H1 (cell line): Measurements from ENCODE around the gene MRPL20. TPM values are rescaled to one million over a fixed set of nuclear protein-coding genes. Genes with fewer than 3 reads are reported as not detected.

Experiments
- CTCF ChIA-PET: fragments of 300-600 bp; sonication (Branson Sonifier 250); formaldehyde crosslinking; loops from one replicate; lab custom pipeline; 2021; ENCODE audit not compliant: partially characterized antibody; lab: Charles Lee
- POLR2A ChIA-PET: fragments of 300-600 bp; sonication (Branson Sonifier 250); formaldehyde crosslinking; loops from one replicate; lab custom pipeline; 2021; ENCODE audit warnings: inconsistent platforms; ENCODE audit not compliant: partially characterized antibody; lab: Charles Lee
- DNase-seq, 2 experiments: peaks; one replicate each; pipeline versions ENCODE4 v3.0.0 to v3.0.0-alpha.2; 2010 to 2022; ENCODE audit warnings: low spot score in 2 of 2, low read depth in 1 of 2, mixed read lengths in 1 of 2
- FAIRE-seq: peaks from 2 replicates; lab custom pipeline; 2011; peaks lifted over from hg19 to GRCh38; lab: Jason Lieb, UNC
- H2AFZ ChIP-seq: 2 replicates; pipeline ENCODE4 v1.8.1; 2012; ENCODE audit warnings: low read length, inconsistent platforms
- H2AK5ac ChIP-seq: 2 replicates; pipeline ENCODE4 v1.6.1; 2013; ENCODE audit warnings: low read depth, low read length
- H2BK120ac ChIP-seq: replicated peaks from 2 replicates; pipeline ENCODE3; 2013; ENCODE audit warnings: low read depth, low read length, inconsistent platforms
- H2BK12ac ChIP-seq: 2 replicates; pipeline ENCODE4 v1.6.1; 2013; ENCODE audit warnings: low read depth, low read length
- H2BK15ac ChIP-seq: 2 replicates; pipeline ENCODE4 v1.6.1; 2013; ENCODE audit warnings: low read length
- H2BK20ac ChIP-seq: 2 replicates; pipeline ENCODE4 v1.6.1; 2013; ENCODE audit warnings: low read length
- H2BK5ac ChIP-seq: 2 replicates; pipeline ENCODE4 v1.6.1; 2013; ENCODE audit warnings: low read depth, low read length
- H3K14ac ChIP-seq: 2 replicates; pipeline ENCODE4 v1.6.1; 2013; ENCODE audit warnings: inconsistent platforms; ENCODE audit not compliant: insufficient read length
- H3K18ac ChIP-seq: 2 replicates; pipeline ENCODE4 v1.6.1; 2013; ENCODE audit warnings: low read length; ENCODE audit errors: extremely low read depth
- H3K23ac ChIP-seq: 2 replicates; pipeline ENCODE4 v1.6.1; 2013; ENCODE audit warnings: inconsistent platforms; ENCODE audit not compliant: insufficient read length
- H3K23me2 ChIP-seq: 2 replicates; pipeline ENCODE4 v1.6.1; 2013; ENCODE audit warnings: low read depth, low read length
- H3K27ac ChIP-seq: 2 replicates; pipeline ENCODE4 v1.6.1; 2011; ENCODE audit warnings: low read depth, low read length, inconsistent platforms
- H3K27me3 ChIP-seq, 4 experiments: replicated peaks in 1 of 4; 1 replicate in 1 of 4; 2 replicates in 3 of 4; pipeline versions ENCODE4 v1.6.1 to v1.8.1; 2011 to 2013; ENCODE audit warnings: low read length in 3 of 4, mild to moderate bottlenecking in 3 of 4, inconsistent platforms in 2 of 4, mixed read lengths in 2 of 4, moderate library complexity in 1 of 4; ENCODE audit not compliant: control insufficient read depth in 3 of 4, insufficient read depth in 3 of 4; ENCODE audit errors: extremely low read depth in 1 of 4
- H3K36me3 ChIP-seq, 4 experiments: 2 replicates each; pipeline versions ENCODE4 v1.6.1 to v1.8.1; 2011 to 2013; ENCODE audit warnings: mild to moderate bottlenecking in 4 of 4, low read length in 3 of 4, moderate library complexity in 2 of 4, control low read depth in 1 of 4, inconsistent platforms in 1 of 4; ENCODE audit not compliant: insufficient read depth in 4 of 4, control insufficient read depth in 2 of 4
- H3K4ac ChIP-seq: replicated peaks from 2 replicates; pipeline ENCODE3; 2013; ENCODE audit warnings: low read length, low read depth, mixed read lengths, inconsistent platforms; ENCODE audit not compliant: insufficient read length
- H3K4me1 ChIP-seq, 4 experiments: replicated peaks in 1 of 4; 1 replicate in 1 of 4; 2 replicates in 3 of 4; pipeline versions ENCODE4 v1.6.1 to v1.8.1; 2011 to 2013; ENCODE audit warnings: low read length in 3 of 4, inconsistent platforms in 2 of 4, mixed read lengths in 1 of 4; ENCODE audit not compliant: insufficient read depth in 4 of 4, control insufficient read depth in 3 of 4
- H3K4me2 ChIP-seq, 2 experiments: 2 replicates each; pipeline versions ENCODE4 v1.6.1 to v1.8.1; 2011 to 2013; ENCODE audit warnings: low read depth in 2 of 2, low read length in 2 of 2, control low read depth in 1 of 2, inconsistent platforms in 1 of 2, mild to moderate bottlenecking in 1 of 2; ENCODE audit not compliant: insufficient read depth in 1 of 2
- H3K4me3 ChIP-seq, 4 experiments: fragments of 200-600, 300-600 bp in 1 of 4; sonication (generic), shearing (Covaris generic), sonication (Bioruptor Twin) in 1 of 4; 2 replicates each; pipeline versions ENCODE4 v1.5.1 to v1.8.1; 2011 to 2016; ENCODE audit warnings: low read length in 4 of 4, low read depth in 3 of 4, control low read depth in 2 of 4, inconsistent platforms in 2 of 4, mild to moderate bottlenecking in 2 of 4, mixed read lengths in 1 of 4, moderate library complexity in 1 of 4; ENCODE audit not compliant: insufficient read depth in 2 of 4; ENCODE audit errors: extremely low read depth in 1 of 4
- H3K56ac ChIP-seq: replicated peaks from 2 replicates; pipeline ENCODE3; 2013; ENCODE audit warnings: low read depth, mild to moderate bottlenecking, mixed read lengths, low read length, inconsistent platforms; ENCODE audit not compliant: insufficient read length
- H3K79me1 ChIP-seq: 2 replicates; pipeline ENCODE4 v1.6.1; 2013; ENCODE audit warnings: low read depth, low read length, control low read depth
- H3K79me2 ChIP-seq, 2 experiments: 2 replicates each; pipeline versions ENCODE4 v1.6.1 to v1.8.1; 2012 to 2013; ENCODE audit warnings: low read length in 2 of 2, mild to moderate bottlenecking in 2 of 2, inconsistent platforms in 1 of 2; ENCODE audit not compliant: insufficient read depth in 2 of 2, control insufficient read depth in 1 of 2
- H3K9ac ChIP-seq, 4 experiments: replicated peaks in 1 of 4; 1 replicate in 1 of 4; 2 replicates in 3 of 4; pipeline versions ENCODE4 v1.6.1 to v1.8.1; 2011 to 2013; ENCODE audit warnings: low read depth in 3 of 4, low read length in 3 of 4, control low read depth in 2 of 4, mild to moderate bottlenecking in 2 of 4, moderate library complexity in 2 of 4, inconsistent platforms in 1 of 4; ENCODE audit errors: extremely low read depth in 1 of 4
- H3K9me3 ChIP-seq, 2 experiments: 2 replicates each; pipeline versions ENCODE4 v1.6.1 to v1.8.1; 2012 to 2013; ENCODE audit warnings: mild to moderate bottlenecking in 2 of 2, moderate library complexity in 2 of 2, control low read depth in 1 of 2, inconsistent platforms in 1 of 2, low read depth in 1 of 2, low read length in 1 of 2, mixed read lengths in 1 of 2; ENCODE audit not compliant: insufficient read depth in 2 of 2
- H4K20me1 ChIP-seq, 2 experiments: replicated peaks in 1 of 2; 2 replicates each; pipeline versions ENCODE3 to v1.8.1; 2011 to 2013; ENCODE audit warnings: inconsistent platforms in 2 of 2, low read length in 2 of 2, mild to moderate bottlenecking in 1 of 2; ENCODE audit not compliant: insufficient read depth in 2 of 2, control insufficient read depth in 1 of 2
- H4K5ac ChIP-seq: 2 replicates; pipeline ENCODE4 v1.6.1; 2013; ENCODE audit warnings: low read length, low read depth, mixed read lengths, inconsistent platforms; ENCODE audit not compliant: insufficient read length
- H4K8ac ChIP-seq: 2 replicates; pipeline ENCODE4 v1.8.0; 2013; ENCODE audit warnings: mild to moderate bottlenecking, moderate library complexity, low read length, inconsistent platforms; ENCODE audit not compliant: insufficient read depth; ENCODE audit errors: extremely low read depth
- H4K91ac ChIP-seq: replicated peaks from 2 replicates; pipeline ENCODE3; 2013; ENCODE audit warnings: low read length, mixed read lengths, inconsistent platforms; ENCODE audit not compliant: insufficient read length
- CTBP2 ChIP-seq: IDR thresholded peaks from 2 replicates; pipeline ENCODE4 v1.7.0; 2011; ENCODE audit warnings: borderline replicate concordance, mild to moderate bottlenecking, moderate library complexity, mixed read lengths, low read length; ENCODE audit not compliant: insufficient read depth, insufficient read length
- CTCF ChIP-seq, 3 experiments: IDR thresholded peaks; 1 replicate in 2 of 3; 2 replicates in 1 of 3; pipeline versions ENCODE4 v1.5.1 to v1.6.1; 2011; ENCODE audit warnings: low read length in 3 of 3, mild to moderate bottlenecking in 3 of 3, inconsistent platforms in 2 of 3, low read depth in 1 of 3, moderate library complexity in 1 of 3; ENCODE audit not compliant: insufficient read depth in 1 of 3; ENCODE audit errors: control extremely low read depth in 1 of 3
- FOSL1 ChIP-seq: IDR thresholded peaks from 2 replicates; pipeline ENCODE4 v1.6.1; 2011; ENCODE audit warnings: mild to moderate bottlenecking, low read depth, low read length, moderate library complexity; ENCODE audit not compliant: insufficient read depth
- KDM4A ChIP-seq: IDR thresholded peaks from one replicate; pipeline ENCODE4 v1.7.1; 2012; ENCODE audit warnings: low read depth, mild to moderate bottlenecking, moderate library complexity, low read length, inconsistent platforms; ENCODE audit not compliant: severe bottlenecking
- SP1 ChIP-seq: IDR thresholded peaks from 2 replicates; pipeline ENCODE4 v1.6.1; 2011; ENCODE audit warnings: low read depth, low read length
- SP4 ChIP-seq: IDR thresholded peaks from 2 replicates; pipeline ENCODE4 v1.6.1; 2012; ENCODE audit warnings: low read length, inconsistent platforms
- SUZ12 ChIP-seq: fragments of 200-600 bp; sonication (generic); IDR thresholded peaks from 2 replicates; pipeline ENCODE4 v1.6.1; 2012; ENCODE audit warnings: mild to moderate bottlenecking, inconsistent platforms, low read length, moderate library complexity, mixed read lengths
- TBP ChIP-seq: IDR thresholded peaks from 2 replicates; pipeline ENCODE4 v1.6.1; 2011; ENCODE audit warnings: low read depth, low read length, improper control_type of control experiment
- WGBS, 2 experiments: shearing (Covaris generic) in 1 of 2; methylation state at CpG; one replicate each; pipeline versions ENCODE4 v1.1.6 to v1.1.7; 2013 to 2015; ENCODE audit warnings: low lambda C conversion rate in 2 of 2, mixed read lengths in 2 of 2, inconsistent platforms in 1 of 2, low coverage in 1 of 2, missing lambda C conversion rate in 1 of 2; ENCODE audit not compliant: insufficient replicate concordance in 2 of 2, insufficient coverage in 1 of 2, insufficient read length in 1 of 2; ENCODE audit errors: extremely low coverage in 1 of 2, missing lambda C conversion rate in 1 of 2; 5-methylcytosine and 5-hydroxymethylcytosine counted together
- polyA plus RNA-seq, 7 experiments: library from polyadenylated mRNA; depleted of rRNA in 3 of 7; stranded (reverse) in 5 of 7; unstranded in 2 of 7; fragments of >200 nt in 5 of 7; fragments of 200-250 nt in 2 of 7; gene quantifications; 1 replicate in 5 of 7; 2 replicates in 1 of 7; 4 replicates in 1 of 7; pipeline versions ENCODE4 v1.2.1 to v1.2.3, GENCODE V29; 2011 to 2013; ENCODE audit warnings: missing spikeins in 2 of 7, mixed read lengths in 2 of 7
- total RNA-seq: library from RNA; stranded (reverse); fragmentation: NEBNext Ultra II Directional; extraction: Animal tissue kit (Norgen Biotek cat#: 25700); gene quantifications from 2 replicates; pipeline ENCODE4 v1.2.1, GENCODE V29; 2021

MRPL20 gene
- total and polyA plus RNA-seq, 2 of the 8 experiments (the other 6 are each of a cell fraction or from before 2014, with no cell fraction given), result 126 to 151 TPM

GRCh38 chr1:1393428-1393827, 13.7 kb downstream of the MRPL20 start:
- DNase-seq (no peak), FAIRE-seq (no peak)
- Histone ChIP-seq H2AK5ac (no peak overlapping the region), H3K27ac (no peak overlapping the region), H3K4me3 (no peak overlapping the region), H3K36me3 (peaks cover 52 to 85% (median 71%) of the 10 kb centered on the region in 4 experiments), H2BK12ac (no peak overlapping the region), H3K9ac (no peak overlapping the region), H2BK20ac (no peak overlapping the region), H3K23me2 (peaks cover 5% of the 10 kb centered on the region), H3K79me1 (peaks cover 9% of the 10 kb centered on the region), H3K18ac (no peak overlapping the region), H3K79me2 (peaks cover 4 to 30% of the 10 kb centered on the region in 2 experiments; a peak in 3 of 4 replicates), H3K4me1 (peaks cover 0 to 7% (median 4%) of the 10 kb centered on the region in 4 experiments; a peak in 3 of 7 replicates), H2BK5ac (no peak overlapping the region), H4K91ac (no peak overlapping the region), H4K20me1 (peaks cover 6 to 14% of the 10 kb centered on the region in 2 experiments), H2BK120ac (no peak overlapping the region), H3K4ac (no peak overlapping the region), H3K9me3 (no peaks in the 10 kb centered on the region), H2AFZ (no peak overlapping the region), H3K14ac (no peak overlapping the region), H3K4me2 (no peak overlapping the region), H3K56ac (no peak overlapping the region), H3K27me3 (no peaks in the 10 kb centered on the region), H4K5ac (no peak overlapping the region), H4K8ac (no peak overlapping the region; the same call in 1 of the 2 replicates), H3K23ac (no peak overlapping the region), H2BK15ac (no peak overlapping the region)
- TF ChIP-seq CTCF (IDR thresholded peaks at IDR 0.05; ENCODE audit: control extremely low read depth in 1 of 3, insufficient read depth in 1 of 3, low read depth in 1 of 3, low read length in 3 of 3) (no peak), FOSL1 (no peak), CTBP2 (no peak), TBP (no peak), SP4 (no peak), SUZ12 (no peak), SP1 (no peak), KDM4A (no peak)
- ChIA-PET CTCF (interaction anchor here (0.6 to 3.4 kb wide), 4 partner anchors 8 to 48 kb away, joined by 3 to 20 read pairs (median 5); no protein-coding TSS in a partner anchor), POLR2A (interaction anchor here (20.0 to 33.4 kb wide), 3 partner anchors 3 to 37 kb away, joined by 515 to 719 read pairs (median 719); partner anchors contain the start of genes ANKRD65, AURKAIP1, CCNL2 and MRPL20)
- 94% methylated on average over 11 of the region's 11 CpGs; no CpG with 5 or more reads in 1 of the 2 experiments for WGBS, 2 experiments
